ENCODE measurements around the gene CTRB1.

The CTRB1 gene

GRCh38 chr16:75181630-75182029, 37.2 kb upstream of the CTRB1 start:
- DNase-seq (ENCODE audit: low read depth) = no peak
- no peak overlapping the region for H3K4me3 ChIP-seq (ENCODE audit: control insufficient read depth, low read depth, low read length)
- TF ChIP-seq CTCF (conservative IDR thresholded peaks at IDR 0.05; ENCODE audit: control insufficient read depth, insufficient read depth, low read depth, low read length) = no peak

GRCh38 chr16:75188832-75189477, 29.8 kb upstream of the CTRB1 start:
- H3K4me3 ChIP-seq (ENCODE audit: control insufficient read depth, low read depth, low read length) = no peak overlapping the region
- TF ChIP-seq CTCF (conservative IDR thresholded peaks at IDR 0.05; ENCODE audit: control insufficient read depth, insufficient read depth, low read depth, low read length) = no peak
- DNase-seq (ENCODE audit: low read depth) = no peak

- no peak overlapping the region for H3K4me3 ChIP-seq (ENCODE audit: control insufficient read depth, low read depth, low read length)
- DNase-seq (ENCODE audit: low read depth) = no peak
- no peak for TF ChIP-seq CTCF (conservative IDR thresholded peaks at IDR 0.05; ENCODE audit: control insufficient read depth, insufficient read depth, low read depth, low read length)
These were observed 29.0 kb upstream of the CTRB1 start for GRCh38 chr16:75189638-75190245.

- no peak overlapping the region for H3K4me3 ChIP-seq (ENCODE audit: control insufficient read depth, low read depth, low read length)
- no peak for DNase-seq (ENCODE audit: low read depth)
- TF ChIP-seq CTCF (conservative IDR thresholded peaks at IDR 0.05; ENCODE audit: control insufficient read depth, insufficient read depth, low read depth, low read length) = no peak
These were observed 26.1 kb upstream of the CTRB1 start for GRCh38 chr16:75192606-75193264.

GRCh38 chr16:75193265-75193650, 25.5 kb upstream of the CTRB1 start:
- TF ChIP-seq CTCF (conservative IDR thresholded peaks at IDR 0.05; ENCODE audit: control insufficient read depth, insufficient read depth, low read depth, low read length) = no peak
- peak; percentile 22 for DNase-seq (ENCODE audit: low read depth)
- no peak overlapping the region for H3K4me3 ChIP-seq (ENCODE audit: control insufficient read depth, low read depth, low read length)

GRCh38 chr16:75193730-75194444, 24.9 kb upstream of the CTRB1 start:
- no peak overlapping the region for H3K4me3 ChIP-seq (ENCODE audit: control insufficient read depth, low read depth, low read length)
- no peak for TF ChIP-seq CTCF (conservative IDR thresholded peaks at IDR 0.05; ENCODE audit: control insufficient read depth, insufficient read depth, low read depth, low read length)
- DNase-seq (ENCODE audit: low read depth) = no peak

Measured in fibroblast of mammary gland (primary cell).